22Rv1 (cell line): ENCODE measurements around the gene CREB1.

Source experiments
- ZFX ChIP-seq: fragments of 450-650 bp; IDR thresholded peaks from 2 replicates; pipeline ENCODE4 v1.6.1; 2017; ENCODE audit warnings: antibody characterized with exemption, borderline replicate concordance
- TF ChIP-seq, protein P1 (sequence below): fragments of 450-650 bp; IDR thresholded peaks from 2 replicates; pipeline ENCODE4 v1.5.1; 2017; ENCODE audit warnings: mild to moderate bottlenecking

DNA sequence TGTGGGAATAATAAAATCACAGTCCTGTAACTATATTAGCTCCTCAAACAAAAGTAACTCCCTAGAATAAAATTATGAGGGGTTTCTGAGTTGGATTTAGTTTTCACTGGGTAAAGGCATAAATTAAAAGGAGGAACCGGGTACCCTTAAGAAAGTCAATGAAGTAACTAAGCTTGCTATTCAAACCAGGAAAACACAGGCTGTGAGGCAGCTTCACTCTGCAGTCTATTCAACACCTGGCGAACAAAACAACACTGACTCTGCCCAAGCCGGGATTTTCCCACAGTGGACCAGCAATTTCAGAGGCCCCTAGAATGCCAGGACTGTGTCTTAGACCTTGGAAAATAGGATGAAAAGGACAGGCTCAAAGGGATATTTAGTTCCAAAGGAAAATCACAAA is 24.6 kb upstream of the CREB1 start:
- TF ChIP-seq, protein P1, sequence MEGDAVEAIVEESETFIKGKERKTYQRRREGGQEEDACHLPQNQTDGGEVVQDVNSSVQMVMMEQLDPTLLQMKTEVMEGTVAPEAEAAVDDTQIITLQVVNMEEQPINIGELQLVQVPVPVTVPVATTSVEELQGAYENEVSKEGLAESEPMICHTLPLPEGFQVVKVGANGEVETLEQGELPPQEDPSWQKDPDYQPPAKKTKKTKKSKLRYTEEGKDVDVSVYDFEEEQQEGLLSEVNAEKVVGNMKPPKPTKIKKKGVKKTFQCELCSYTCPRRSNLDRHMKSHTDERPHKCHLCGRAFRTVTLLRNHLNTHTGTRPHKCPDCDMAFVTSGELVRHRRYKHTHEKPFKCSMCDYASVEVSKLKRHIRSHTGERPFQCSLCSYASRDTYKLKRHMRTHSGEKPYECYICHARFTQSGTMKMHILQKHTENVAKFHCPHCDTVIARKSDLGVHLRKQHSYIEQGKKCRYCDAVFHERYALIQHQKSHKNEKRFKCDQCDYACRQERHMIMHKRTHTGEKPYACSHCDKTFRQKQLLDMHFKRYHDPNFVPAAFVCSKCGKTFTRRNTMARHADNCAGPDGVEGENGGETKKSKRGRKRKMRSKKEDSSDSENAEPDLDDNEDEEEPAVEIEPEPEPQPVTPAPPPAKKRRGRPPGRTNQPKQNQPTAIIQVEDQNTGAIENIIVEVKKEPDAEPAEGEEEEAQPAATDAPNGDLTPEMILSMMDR: no peak
- TF ChIP-seq ZFX: no peak
